ENCODE data around the gene SNRPB. TPM values are rescaled to one million over a fixed set of nuclear protein-coding genes. Genes with fewer than 3 reads are reported as not detected.

The SNRPB gene
- total and polyA plus RNA-seq, 2 of the 13 experiments (the other 11 are each of a cell fraction or from before 2014, with no cell fraction given), result 473 to 844 TPM

GRCh38 chr20:2449386-2449785 lies 21.2 kb downstream of the SNRPB start:
- Histone ChIP-seq H2AFZ (ENCODE audit: low read length) (no peak overlapping the region), H3K27ac (ENCODE audit: extremely low read length, insufficient read depth, low read length) (no peak overlapping the region), H3K4me2 (ENCODE audit: low read depth, low read length) (no peak overlapping the region), H3K36me3 (replicated peaks in 1 of 2; ENCODE audit: control insufficient read depth in 1 of 2, insufficient read depth in 2 of 2, low read length in 2 of 2) (no peaks in the 10 kb centered on the region), H4K20me1 (ENCODE audit: insufficient read depth, low read length) (no peaks in the 10 kb centered on the region; the same call in 1 of the 2 replicates), H3K79me2 (ENCODE audit: insufficient read depth, low read length) (no peaks in the 10 kb centered on the region), H3K27me3 (ENCODE audit: control insufficient read depth in 1 of 2, insufficient read depth in 2 of 2, low read length in 2 of 2) (no peaks in the 10 kb centered on the region), H3K9ac (ENCODE audit: insufficient read depth, low read depth, low read length) (no peak overlapping the region), H3K4me3 (replicated peaks in 1 of 3; ENCODE audit: insufficient read depth in 1 of 3, low read depth in 2 of 3, low read length in 3 of 3) (no peak overlapping the region), H3K9me3 (ENCODE audit: low read length) (no peaks in the 10 kb centered on the region), H3K4me1 (ENCODE audit: insufficient read depth, low read length) (no peaks in the 10 kb centered on the region)
- CTCF ChIA-PET (ENCODE audit: low intra/inter-chr PET ratio, low total read pairs), result no interaction called here
- TF ChIP-seq ZBTB7B (CRISPR knock-in tag; IDR thresholded peaks at IDR 0.05), result no peak
- TF ChIP-seq ZHX2 (IDR thresholded peaks at IDR 0.05; ENCODE audit: low read depth), result no peak
- TF ChIP-seq ZHX2 (CRISPR knock-in tag; IDR thresholded peaks at IDR 0.05; ENCODE audit: borderline replicate concordance), result no peak
- no peak for TF ChIP-seq RBM22 (optimal IDR thresholded peaks at IDR 0.05; ENCODE audit: low read length)
- TF ChIP-seq HNRNPLL (IDR thresholded peaks at IDR 0.05; ENCODE audit: low read depth, low read length, poor library complexity, severe bottlenecking), result no peak
- no peak for TF ChIP-seq ZSCAN30 (CRISPR knock-in tag; IDR thresholded peaks at IDR 0.05)
- TF ChIP-seq ARNT2 (CRISPR knock-in tag; IDR thresholded peaks at IDR 0.05; ENCODE audit: low read depth), result no peak
- TF ChIP-seq ZNF839 (CRISPR knock-in tag; IDR thresholded peaks at IDR 0.05; ENCODE audit: borderline replicate concordance), result no peak
- no peak for TF ChIP-seq MIXL1 (CRISPR knock-in tag; IDR thresholded peaks at IDR 0.05)
- in situ Hi-C loops (cut with HindIII; ENCODE audit: extremely low pct_ligation_motif_present, low pct_unique_long_range_greater_than_20kb), result no loop called here
- DNase-seq (ENCODE audit: low spot score) (no peak), FAIRE-seq (no peak), ATAC-seq (no peak)
- intact Hi-C loops (cut with micrococcal nuclease; ENCODE audit: unreplicated experiment), result no loop called here
- POLR2A ChIA-PET, result no interaction called here
- 56% methylated on average over 1 of the region's 1 CpG for WGBS (ENCODE audit: low lambda C conversion rate)
- no TSS peak for BruUV-seq (replicated peaks)
